NCI-H2171 treated with DMSO at 0.1 percent for 48 hours (cell line): ENCODE measurements around the gene ARPC5.

Experiments
- DNase-seq: peaks from one replicate; lab custom pipeline; 2025; lab: John Stamatoyannopoulos, UW

The ARPC5 gene

DNA sequence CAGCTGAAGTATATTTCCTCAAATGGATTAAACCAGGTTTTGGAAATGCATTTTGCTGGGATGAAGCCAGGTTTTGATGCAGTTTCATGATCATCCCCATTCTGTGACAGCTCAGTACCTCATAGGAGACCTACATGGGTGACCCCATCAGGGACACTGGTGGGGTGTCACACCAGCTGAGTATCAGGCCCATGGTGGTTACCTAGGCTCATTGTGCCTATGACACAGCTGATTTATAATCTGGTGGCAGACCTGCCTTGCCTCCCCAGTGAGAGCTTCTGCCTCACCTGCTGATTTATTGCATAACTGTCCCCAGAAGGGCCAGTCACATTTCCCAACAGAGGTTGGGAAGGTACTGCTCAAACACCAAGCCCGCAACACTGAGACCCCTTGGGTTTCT lies 49.1 kb downstream of the ARPC5 start:
- DNase-seq = no peak

- DNase-seq = no peak
Observed at GRCh38 chr1:183585038-183585437, 50.5 kb downstream of the ARPC5 start.

GRCh38 chr1:183584147-183584546 lies 51.4 kb downstream of the ARPC5 start:
- no peak for DNase-seq

GRCh38 chr1:183583466-183583865 lies 52.1 kb downstream of the ARPC5 start:
- no peak for DNase-seq

DNA sequence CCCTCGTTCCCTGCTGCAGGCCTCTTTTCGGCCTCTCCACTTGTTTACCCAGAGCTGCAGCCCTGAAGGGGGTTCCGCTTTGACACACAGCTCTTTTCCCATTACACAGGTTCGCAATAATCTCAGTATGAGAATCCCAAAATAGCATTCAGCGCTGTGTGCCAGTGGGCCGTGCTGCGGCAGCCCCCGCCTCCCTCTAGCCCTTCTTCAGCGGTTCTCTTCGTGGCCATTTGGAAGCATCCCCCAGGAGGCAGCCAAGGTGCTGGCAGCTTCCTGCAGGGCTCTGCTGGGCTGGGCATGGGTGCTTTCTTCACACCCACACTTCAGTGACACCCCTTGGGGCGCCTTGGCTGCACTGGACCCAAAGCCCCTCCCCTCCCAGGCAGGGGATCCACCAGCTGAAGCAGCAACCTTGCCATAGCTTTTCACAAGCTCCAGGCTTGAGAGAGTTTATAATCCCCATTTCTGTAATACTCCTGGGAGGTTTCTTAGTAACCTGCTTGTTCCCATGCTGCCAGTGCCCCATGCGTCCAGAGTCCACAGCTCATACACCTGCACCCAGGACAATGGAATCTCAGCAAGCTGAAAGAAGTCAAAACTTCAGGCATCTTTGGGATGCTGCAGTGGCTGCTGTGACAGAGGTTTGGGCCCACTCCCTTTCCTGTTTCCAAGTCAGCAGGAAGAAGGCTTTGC lies 53.4 kb downstream of the ARPC5 start:
- no peak for DNase-seq

DNA sequence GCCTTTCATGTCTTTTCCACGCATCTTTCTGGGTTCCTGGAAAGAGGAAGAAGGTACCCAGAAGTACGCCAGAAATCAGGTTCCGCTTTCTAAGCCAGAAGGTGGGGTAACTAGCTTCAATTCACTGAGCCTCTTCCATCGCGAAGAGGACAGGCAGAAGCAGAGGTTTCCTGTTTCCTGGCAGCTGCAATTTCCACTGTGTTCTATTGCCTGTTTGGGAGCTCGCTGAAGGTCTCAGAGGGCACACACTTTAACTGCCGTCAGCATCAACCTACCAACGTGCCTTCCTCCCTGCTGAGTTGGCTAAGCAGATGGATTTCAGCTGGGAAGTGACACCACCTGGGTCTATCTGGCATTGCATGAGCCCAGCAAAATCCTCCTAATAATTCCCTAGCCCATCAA lies 55.3 kb downstream of the ARPC5 start:
- peak; percentile 93 for DNase-seq

DNA sequence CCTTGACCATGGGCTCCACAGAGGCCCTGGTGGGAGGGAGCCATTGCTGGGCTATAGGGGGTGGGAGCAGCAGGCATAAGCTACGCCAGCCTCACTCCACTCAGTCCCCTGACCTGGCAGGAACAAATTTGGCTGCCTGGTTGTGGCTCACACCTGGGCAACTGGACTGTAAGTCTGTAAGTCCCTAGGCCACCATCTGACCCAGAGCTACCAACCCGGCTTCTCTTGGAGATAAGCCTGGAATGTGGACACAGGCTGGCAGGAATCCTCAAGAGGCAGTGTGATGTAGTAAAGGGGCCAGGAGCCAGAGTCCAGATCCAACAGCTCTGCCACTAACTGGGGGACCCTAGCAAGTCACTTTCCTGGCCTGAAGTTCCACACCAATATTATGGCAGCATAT lies 56.7 kb downstream of the ARPC5 start:
- no peak for DNase-seq

- DNase-seq = no peak
Observed at GRCh38 chr1:183577897-183578465, 57.6 kb downstream of the ARPC5 start.

DNA sequence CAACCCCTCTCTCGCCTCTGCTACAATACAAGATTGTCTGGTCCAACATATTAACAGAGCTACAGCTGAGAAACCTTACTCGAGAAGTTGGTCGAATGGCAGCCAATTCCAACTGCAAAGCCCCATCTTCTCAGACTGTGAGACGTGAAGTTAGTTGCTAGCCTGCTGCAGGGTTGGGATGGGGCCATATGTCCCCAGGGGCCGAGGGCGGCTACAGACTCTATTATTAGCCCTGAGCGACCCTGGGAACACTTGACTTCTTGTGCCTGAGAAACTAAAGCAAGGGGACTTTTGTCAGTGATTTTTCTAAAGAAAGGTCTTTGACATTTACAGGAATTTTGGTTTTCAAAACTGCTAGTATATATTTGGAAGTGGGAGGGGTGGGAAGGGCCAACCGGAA lies 59.0 kb downstream of the ARPC5 start:
- DNase-seq = no peak

- DNase-seq = no peak
Observed at GRCh38 chr1:183575606-183576005, 60.0 kb downstream of the ARPC5 start.

- no peak for DNase-seq
Observed at GRCh38 chr1:183572721-183573120, 62.9 kb downstream of the ARPC5 start.

GRCh38 chr1:183571678-183572268 lies 63.8 kb downstream of the ARPC5 start:
- DNase-seq = no peak
